Lower leg skin (tissue), 4 donors: ENCODE data around the gene PRRX1. TPM values are rescaled to one million over a fixed set of nuclear protein-coding genes. Genes with fewer than 3 reads are reported as not detected.

Experiments
- DNase-seq, 2 donors: peaks; one replicate each; pipeline ENCODE4 v3.0.0-alpha.2; 2019; ENCODE audit warnings: low spot score in 2 of 2
- H3K4me3 ChIP-seq: fragments of 200-600 bp; sonication (generic); 2 replicates; pipeline ENCODE4 v1.5.1; 2017; ENCODE audit warnings: mild to moderate bottlenecking, low read depth; ENCODE audit not compliant: poor library complexity, severe bottlenecking
- POLR2A ChIP-seq, 2 donors: fragments of 450-650 bp; IDR thresholded peaks; one replicate each; pipeline ENCODE4 v1.6.1; 2016 to 2017; ENCODE audit warnings: antibody characterized with exemption in 2 of 2, mild to moderate bottlenecking in 1 of 2, moderate library complexity in 1 of 2
- WGBS, 2 donors: methylation state at CpG; one replicate each; pipeline ENCODE4 v1.1.5; 2018; 5-methylcytosine and 5-hydroxymethylcytosine counted together
- intact Hi-C: fragments of 100-400 bp; cut with DNase I; formaldehyde crosslinking; loops from one replicate; pipeline ENCODE4 v1.15.0; 2023; ENCODE audit warnings: low total_unique reads
- total RNA-seq, 4 donors: library from RNA; depleted of rRNA; stranded (reverse); fragments of >200 nt; gene quantifications; one replicate each; pipeline ENCODE4 v1.1.0, GENCODE V29; 2016
- TF ChIP-seq, protein P1 (sequence below), 3 donors: fragments of 450-650 bp; IDR thresholded peaks; one replicate each; pipeline ENCODE4 v1.5.1; 2016; ENCODE audit warnings: antibody characterized with exemption in 3 of 3, mild to moderate bottlenecking in 3 of 3, moderate library complexity in 2 of 3

PRRX1 gene
- total RNA-seq, 4 donors from 2014 or later: 7.5 to 32.7 (median 19.8) TPM

DNA sequence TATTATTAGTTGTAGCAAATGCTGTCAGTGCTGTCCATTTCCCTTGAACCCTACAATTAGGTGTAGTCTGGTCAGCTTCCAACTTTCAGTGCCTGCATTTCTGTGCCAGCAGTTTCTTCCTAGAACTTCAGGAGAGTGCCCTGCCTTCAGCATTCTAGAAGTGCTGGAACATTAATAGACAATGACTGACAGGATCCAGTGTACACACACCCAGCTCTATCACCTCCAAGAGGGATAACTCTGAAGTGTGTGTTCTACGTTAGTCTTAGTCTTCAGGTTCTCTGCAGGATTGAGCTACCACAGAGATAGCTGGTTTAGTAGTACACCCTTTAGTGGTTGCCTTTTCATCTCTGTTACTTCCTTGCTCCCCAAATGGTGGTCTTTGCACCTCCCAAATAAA is 61.4 kb downstream of the PRRX1 start:
- WGBS, 2 donors: 82 to 83% methylated on average over 1 of the region's 1 CpG
- H3K4me3 ChIP-seq: no peak overlapping the region
- TF ChIP-seq POLR2A (IDR thresholded peaks at IDR 0.05): no peak
- TF ChIP-seq, protein P1, sequence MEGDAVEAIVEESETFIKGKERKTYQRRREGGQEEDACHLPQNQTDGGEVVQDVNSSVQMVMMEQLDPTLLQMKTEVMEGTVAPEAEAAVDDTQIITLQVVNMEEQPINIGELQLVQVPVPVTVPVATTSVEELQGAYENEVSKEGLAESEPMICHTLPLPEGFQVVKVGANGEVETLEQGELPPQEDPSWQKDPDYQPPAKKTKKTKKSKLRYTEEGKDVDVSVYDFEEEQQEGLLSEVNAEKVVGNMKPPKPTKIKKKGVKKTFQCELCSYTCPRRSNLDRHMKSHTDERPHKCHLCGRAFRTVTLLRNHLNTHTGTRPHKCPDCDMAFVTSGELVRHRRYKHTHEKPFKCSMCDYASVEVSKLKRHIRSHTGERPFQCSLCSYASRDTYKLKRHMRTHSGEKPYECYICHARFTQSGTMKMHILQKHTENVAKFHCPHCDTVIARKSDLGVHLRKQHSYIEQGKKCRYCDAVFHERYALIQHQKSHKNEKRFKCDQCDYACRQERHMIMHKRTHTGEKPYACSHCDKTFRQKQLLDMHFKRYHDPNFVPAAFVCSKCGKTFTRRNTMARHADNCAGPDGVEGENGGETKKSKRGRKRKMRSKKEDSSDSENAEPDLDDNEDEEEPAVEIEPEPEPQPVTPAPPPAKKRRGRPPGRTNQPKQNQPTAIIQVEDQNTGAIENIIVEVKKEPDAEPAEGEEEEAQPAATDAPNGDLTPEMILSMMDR (IDR thresholded peaks at IDR 0.05): no peak
- intact Hi-C loops: no loop called here
- DNase-seq: no peak

DNA sequence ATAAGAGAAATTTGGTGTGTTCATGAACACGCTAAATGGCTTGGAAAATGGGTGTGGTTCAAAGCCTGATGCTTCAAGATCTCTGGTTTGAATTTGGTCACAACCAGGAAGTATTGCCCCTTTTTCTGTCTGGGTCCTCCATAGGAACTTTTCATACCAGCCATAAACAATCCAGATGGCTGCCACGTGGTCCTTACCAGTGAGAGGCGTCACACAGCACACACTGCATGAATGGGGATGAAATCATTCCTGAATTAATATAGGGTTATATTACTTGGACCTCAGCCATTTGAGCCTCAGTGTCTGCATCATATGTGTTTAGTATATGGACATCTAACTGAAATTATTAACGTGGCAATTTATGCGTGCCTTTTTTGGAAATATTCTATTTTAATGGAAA is 64.0 kb downstream of the PRRX1 start:
- intact Hi-C loops: no loop called here
- TF ChIP-seq POLR2A (IDR thresholded peaks at IDR 0.05): no peak
- TF ChIP-seq, protein P1 (IDR thresholded peaks at IDR 0.05): no peak
- no peak overlapping the region for H3K4me3 ChIP-seq
- 71 to 72% methylated on average over 5 of the region's 5 CpGs for WGBS, 2 donors
- no peak for DNase-seq

DNA sequence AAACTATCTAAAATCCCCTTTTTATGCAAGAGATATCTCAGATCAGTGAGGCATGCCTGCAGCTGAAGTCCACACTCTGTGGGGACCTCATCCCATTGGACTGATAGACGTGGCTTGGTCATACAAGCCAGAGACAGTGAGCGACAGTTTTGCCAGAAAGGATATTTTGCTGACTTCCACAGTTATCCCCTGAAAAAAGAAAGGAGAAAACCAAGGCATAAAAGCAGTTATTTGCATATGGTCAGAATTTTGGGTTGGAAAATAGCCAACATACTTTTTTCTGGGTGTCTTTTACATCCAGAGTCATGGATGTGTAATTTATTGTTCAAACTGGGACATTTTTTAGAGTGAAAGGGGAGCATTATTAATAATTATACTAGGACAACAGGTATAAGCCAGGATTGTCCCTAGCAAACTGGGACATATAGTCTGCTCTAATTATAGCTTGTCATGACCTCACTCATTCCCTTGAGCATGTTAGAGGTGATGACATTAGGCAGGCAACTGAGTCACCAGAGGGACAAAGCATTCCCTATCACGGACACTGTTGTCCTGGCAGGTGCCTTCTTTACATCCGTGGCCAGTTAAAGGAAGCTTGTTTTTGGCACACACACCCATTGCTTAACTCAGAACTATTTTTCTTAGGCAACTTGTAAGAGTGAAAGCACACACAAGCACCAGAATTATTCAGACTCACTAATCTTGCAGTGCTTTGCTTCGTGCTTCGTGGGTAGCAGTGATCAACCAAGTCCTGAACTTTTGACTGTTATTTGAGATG is 65.5 kb downstream of the PRRX1 start:
- no peak for DNase-seq
- no peak overlapping the region for H3K4me3 ChIP-seq
- intact Hi-C loops: loop anchor here (5.0 kb wide), 1 partner anchor 1017 kb away; the partner anchor contains the start of gene SELL
- TF ChIP-seq, protein P1 (IDR thresholded peaks at IDR 0.05): no peak
- no peak for TF ChIP-seq POLR2A (IDR thresholded peaks at IDR 0.05)
- 64 to 70% methylated on average over 6 of the region's 6 CpGs for WGBS, 2 donors

DNA sequence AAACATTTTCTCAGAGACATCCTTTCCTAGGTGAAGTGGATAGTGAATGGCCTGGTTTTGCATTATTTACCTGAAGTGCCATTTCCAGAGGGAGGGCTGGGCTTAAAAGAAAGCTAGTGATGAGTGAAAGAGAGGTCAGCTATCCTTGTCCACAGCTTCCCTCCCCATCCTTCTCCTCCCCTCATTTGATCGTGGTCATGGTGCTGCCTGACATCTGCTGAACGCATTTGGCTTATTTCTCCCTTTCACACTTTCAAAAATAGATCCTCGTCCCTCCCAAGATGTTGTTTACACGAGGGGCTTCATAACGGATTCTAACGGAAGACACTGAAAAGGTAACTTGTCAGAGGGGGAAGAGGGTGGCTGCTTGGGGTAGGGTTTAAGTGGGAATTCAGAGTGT is 66.1 kb downstream of the PRRX1 start:
- no peak for DNase-seq
- intact Hi-C loops: loop anchor here (5.0 kb wide), 1 partner anchor 1018 kb away; the partner anchor contains the start of gene SELL
- TF ChIP-seq, protein P1 (IDR thresholded peaks at IDR 0.05): no peak
- TF ChIP-seq POLR2A (IDR thresholded peaks at IDR 0.05): no peak
- no peak overlapping the region for H3K4me3 ChIP-seq
- 67 to 70% methylated on average over 6 of the region's 6 CpGs for WGBS, 2 donors

DNA sequence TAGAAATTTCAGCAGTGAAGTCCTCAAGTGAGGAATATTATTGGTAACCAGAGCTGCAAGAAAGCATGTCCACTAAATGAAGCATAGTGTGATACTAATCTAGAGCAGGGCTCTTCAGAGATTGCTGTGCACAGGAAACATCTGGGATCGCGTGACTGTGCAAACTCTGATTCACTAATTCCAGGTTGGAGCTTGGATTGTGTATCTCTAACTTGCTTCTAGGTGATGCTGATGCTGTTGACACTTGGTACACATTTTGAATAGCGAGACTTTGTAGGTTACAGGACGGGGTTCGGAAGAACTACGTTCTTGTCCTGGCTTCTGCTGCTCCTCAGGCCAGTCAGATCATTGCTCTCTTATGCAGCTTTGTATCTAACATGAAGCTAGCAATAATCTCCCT is 66.5 kb downstream of the PRRX1 start:
- H3K4me3 ChIP-seq: no peak overlapping the region
- intact Hi-C loops: loop anchor here (5.0 kb wide), 1 partner anchor 1018 kb away; the partner anchor contains the start of gene SELL
- TF ChIP-seq, protein P1 (IDR thresholded peaks at IDR 0.05): no peak
- no peak for DNase-seq
- WGBS, 2 donors: 84 to 86% methylated on average over 6 of the region's 6 CpGs
